Medulla oblongata (tissue), 1 donor: Measurements from ENCODE around the gene OR2T1.
"Not testable (repeated sequence)": the region's sequence is repeated elsewhere in the genome, so short reads cannot be mapped to it uniquely, and the experiment has no call there.

Experiments used
- DNase-seq: peaks from one replicate; pipeline ENCODE4 v3.0.0-alpha.2; 2015; ENCODE audit errors: extremely low spot score

Gene OR2T1, protein sequence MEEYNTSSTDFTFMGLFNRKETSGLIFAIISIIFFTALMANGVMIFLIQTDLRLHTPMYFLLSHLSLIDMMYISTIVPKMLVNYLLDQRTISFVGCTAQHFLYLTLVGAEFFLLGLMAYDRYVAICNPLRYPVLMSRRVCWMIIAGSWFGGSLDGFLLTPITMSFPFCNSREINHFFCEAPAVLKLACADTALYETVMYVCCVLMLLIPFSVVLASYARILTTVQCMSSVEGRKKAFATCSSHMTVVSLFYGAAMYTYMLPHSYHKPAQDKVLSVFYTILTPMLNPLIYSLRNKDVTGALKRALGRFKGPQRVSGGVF

DNA sequence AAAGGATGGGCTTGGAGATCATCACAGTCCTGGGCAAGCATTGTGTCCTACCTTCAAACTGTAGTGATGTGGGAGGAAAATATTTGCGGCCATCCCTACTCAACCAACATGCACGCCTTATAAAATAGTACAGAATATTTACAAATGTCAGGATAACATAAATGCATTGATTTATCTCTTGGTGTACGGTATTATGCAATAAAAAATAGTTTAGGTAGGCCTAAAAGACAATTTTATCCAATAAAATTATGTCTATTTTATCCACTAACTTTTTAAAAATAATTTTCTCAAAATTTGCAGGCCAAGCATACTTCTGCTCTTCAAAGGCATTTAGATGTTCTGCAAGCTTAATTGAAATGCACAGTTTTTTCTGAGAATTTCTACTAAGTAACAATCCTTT, at the start of gene OR2T1:
TSS of gene OR2T1 (plus strand) at position 301 of the 400 bp plus-strand sequence. CDS start 3,100 bp downstream, outside the sequence.
- no peak for DNase-seq

DNA sequence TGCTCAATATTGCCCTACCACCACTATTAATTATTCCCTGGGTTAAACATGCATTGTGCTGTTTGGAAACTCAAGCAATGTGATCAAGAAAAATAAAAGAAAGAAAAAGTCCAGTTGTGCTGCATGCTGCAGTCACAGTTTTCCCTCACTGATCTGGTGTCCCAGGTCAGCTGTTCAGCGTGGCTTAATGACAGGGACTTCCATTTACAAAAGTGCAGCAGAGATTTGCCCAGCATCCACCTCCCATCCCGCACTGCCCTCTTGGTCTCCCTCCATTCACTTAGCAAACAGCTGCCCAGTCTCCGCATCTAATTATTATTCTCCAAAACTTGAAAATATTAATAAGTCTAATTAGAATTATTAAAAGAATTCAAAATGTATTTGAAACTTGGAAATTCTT, 43.4 kb upstream of the OR2T1 start:
- DNase-seq, result peak; percentile 56

DNA sequence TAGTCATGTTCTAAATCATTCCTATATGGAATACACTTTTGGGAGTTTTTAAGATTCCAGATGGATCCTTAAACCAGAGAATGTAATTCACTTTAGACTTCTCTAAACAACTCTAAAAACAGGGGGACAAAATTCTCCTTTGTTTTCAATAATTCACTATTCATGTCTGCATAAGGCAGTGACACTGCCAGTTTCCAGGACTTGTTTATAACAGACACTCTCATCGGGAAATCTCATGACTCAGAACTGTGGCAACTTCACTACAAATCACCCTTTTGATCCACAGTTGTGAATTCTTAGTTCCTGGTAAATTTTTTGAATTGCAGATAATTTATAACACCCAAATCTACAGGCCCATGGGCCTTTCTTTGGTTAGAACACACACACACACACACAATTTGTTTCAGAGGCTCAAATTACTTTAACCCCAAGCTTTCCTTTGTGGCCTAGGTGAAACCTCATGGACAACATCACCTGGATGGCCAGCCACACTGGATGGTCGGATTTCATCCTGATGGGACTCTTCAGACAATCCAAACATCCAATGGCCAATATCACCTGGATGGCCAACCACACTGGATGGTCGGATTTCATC, 41.6 kb upstream of the OR2T1 start, which contains the start of gene OR2T4:
TSS of gene OR2T4 (plus strand) at position 545 of the 595 bp plus-strand sequence. CDS start at position 545, 0 bp downstream.
- peak; percentile 78 for DNase-seq

DNA sequence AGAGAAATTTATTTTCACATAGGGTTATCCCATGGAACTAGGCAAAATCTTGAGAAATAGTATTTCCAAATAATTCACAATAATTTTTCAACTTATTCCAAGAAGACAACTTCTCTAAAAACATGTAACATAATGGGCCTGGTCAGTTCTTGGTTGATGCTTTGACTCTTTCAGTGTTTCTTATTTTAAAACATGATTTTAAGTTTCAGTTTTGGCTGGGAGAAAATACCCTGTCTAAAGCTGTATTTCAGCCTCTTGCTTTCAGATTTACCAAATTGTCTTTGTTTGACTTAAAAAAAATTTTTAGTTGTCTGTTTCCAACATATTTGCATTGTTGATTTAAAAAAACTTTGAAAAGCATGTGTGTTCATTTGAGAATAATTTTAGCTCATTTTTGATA, 36.2 kb upstream of the OR2T1 start:
- DNase-seq, result no peak

DNA sequence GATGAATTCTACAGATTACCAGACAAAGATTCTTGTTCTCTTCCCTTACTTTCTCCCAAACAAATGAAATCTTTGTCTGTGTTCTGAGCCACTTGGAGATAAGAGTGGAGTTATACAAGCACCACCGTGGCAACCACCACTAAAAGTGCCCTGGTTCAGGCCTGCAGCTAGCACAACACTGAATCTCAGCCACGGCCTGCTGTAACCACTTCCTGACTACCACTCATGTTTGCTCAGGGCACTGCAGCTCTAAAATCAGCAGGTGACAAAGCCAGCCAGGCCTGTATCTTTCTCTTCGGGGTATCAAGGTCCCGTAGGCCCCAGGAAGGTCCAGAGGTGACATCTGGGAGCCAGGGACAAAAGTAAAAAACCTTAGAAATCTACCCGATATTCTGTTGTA, 30.5 kb upstream of the OR2T1 start:
- DNase-seq, result no peak

DNA sequence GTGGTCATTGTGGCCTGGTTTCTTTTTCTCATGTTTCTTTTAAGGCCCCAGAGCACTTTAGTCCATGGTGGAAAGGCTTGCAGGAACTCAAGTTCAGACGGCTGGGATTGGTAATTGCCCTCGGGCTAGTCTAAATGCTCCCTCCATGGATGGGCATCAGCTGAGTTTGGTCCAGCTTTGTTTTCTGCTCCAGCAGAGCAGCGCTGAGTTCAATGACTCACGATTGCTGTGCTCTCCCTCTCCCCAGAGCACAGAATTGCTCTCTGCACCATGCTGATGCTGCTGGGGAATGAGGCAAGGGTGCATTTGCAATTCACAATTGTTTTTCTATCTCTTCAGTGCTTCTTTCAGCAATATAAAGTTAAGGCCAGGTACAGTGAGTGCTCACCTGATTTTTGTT, 29.1 kb upstream of the OR2T1 start:
- no peak for DNase-seq

DNA sequence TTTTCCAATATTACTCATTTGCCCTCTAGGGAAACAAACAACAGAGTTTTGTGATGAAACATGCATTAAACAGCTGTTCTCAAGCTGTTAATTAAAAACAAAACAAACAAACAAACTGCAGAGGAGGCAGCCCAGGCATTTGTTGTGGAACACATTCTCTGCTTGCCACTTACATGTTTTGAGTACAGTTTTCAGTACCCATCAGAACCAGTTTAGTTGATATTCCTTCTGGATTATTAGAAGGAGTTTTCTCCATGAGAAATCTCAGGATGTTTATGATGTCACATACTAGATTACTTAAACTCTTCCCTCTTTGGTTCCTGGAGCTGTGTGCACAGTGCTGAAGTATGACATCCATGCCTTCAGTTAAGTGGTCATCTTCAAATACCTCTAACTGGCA, 27.4 kb upstream of the OR2T1 start, which contains the start of gene OR2T6:
TSS of gene OR2T6 (plus strand) at position 301 of the 400 bp plus-strand sequence. CDS start 11,863 bp downstream, outside the sequence.
- DNase-seq, result no peak

DNA sequence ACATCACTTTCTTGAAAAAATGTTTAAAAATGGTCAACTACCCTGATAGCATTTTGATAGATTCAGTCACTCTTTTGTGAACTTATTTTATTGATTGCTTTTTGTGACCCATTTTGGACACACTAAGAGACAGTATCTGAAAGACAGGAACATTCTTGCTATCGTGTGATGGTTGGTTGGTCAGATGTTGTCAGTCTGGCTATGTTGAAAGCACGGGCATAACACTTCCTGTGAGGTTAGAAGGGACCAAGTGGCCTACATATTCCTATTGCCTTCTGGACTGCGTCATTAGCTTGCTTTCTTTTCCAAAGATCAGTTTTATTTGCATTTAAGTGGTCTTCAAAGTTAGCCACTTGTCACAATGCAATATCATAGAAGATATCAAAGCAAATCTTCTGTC, 25.9 kb upstream of the OR2T1 start:
- DNase-seq, result no peak

DNA sequence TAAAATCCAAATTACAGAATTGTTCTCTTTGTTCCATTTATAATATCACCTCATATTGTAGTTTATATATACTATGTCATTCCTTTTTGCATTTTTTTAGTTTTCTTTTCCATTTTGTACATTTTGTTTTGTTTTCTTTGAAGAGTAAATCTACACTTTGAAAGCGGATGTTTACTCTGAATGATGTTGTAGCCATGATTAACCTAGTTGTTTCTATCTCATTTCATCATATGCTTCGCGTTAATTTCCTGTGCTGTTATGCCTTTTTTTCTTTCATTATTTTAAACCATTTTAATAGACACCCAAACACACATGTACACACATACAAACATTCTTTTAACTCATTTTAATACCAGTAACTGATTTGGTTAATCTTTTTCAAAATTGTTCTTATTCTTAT, 22.0 kb upstream of the OR2T1 start:
- DNase-seq, result no peak

DNA sequence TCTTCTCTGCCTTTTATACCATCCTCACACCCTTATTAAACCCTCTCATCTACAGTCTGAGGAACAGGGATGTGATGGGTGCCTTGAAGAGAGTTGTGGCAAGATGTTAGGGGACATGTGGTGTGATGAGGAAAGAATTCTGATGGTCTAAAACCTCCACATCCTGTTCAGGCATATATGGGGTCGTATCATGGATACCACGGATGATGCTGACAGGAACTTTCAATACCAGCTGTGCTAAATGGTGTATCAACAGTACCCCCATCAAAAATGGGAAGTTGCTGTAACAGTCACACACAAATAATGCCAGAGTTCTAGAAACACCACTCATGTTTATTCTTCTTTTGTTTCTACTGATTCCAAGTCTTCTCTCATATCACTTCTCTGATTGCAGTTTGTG, 14.4 kb upstream of the OR2T1 start:
- no peak for DNase-seq

DNA sequence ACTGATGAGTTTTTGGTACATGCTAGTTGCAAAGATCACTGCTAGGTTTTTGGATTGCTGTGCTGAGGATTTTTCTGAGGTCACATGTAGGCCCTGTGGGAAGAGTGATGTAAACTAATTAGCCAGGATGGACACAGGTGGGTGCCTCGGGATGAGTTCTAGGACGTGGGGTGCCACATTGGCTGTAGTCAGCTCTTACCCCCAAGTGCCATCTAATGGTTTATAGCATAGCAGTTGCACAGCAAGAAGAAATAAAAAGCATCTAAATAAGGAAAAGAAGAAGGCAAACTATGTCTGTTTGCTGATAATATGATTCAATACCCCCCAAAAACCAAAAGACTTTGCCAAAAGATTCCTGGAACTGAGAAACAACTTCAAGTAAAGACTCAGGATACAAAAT, 9.8 kb upstream of the OR2T1 start:
- DNase-seq, result peak; percentile 12

DNA sequence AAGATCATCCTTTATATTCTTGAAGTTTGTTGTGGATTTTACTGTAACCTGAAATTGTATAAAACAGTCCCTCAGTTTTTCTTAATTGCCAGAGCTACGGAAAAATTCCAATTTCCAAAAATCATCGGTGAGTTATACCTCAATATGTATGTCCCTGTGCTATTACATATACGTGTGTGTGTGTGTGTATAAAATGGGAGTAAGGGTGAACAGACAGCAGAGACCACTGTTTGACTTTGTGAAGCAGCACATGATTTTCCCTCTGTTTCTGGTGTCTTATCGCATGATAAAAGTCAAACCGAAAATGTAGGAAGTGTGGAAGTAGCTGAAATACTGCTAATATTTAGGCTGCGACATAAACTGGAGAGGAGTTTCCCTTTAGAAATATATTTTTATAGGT, 1.2 kb downstream of the OR2T1 start:
- no peak for DNase-seq

DNA sequence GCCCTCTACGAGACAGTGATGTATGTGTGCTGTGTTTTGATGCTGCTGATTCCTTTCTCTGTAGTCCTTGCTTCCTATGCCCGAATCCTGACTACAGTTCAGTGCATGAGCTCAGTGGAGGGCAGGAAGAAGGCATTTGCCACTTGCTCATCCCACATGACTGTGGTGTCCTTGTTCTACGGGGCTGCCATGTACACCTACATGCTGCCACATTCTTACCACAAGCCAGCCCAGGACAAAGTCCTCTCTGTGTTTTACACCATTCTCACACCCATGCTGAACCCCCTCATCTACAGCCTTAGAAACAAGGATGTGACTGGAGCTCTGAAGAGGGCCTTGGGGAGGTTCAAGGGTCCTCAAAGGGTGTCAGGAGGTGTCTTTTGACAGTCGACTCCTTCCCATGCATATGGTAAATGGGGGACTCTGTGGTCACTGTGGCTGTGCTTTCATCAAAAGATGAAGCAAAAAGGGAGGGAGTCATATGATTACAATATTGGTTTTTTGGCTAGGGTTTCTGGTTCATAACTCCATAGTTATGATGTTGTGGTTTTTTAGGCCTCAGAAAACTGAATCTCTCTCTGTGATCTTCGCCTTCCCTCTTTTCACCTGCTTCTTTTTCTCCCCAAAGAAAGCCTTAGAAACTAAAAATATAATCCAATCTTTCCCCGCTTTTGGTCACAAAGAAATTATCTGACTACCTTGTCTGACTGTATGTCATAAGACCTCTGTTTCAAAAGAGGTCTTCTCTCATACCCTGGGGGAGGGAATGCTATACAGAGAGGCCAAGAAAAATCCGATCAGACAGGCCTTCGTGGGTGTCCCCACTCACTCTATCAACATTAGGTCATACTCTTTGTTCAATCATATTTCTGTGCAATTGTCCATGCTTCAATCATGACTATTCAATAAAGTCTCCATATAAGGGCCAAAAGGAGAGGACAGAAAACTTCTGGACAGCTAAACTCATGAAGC, 4.2 kb downstream of the OR2T1 start:
- no peak for DNase-seq

DNA sequence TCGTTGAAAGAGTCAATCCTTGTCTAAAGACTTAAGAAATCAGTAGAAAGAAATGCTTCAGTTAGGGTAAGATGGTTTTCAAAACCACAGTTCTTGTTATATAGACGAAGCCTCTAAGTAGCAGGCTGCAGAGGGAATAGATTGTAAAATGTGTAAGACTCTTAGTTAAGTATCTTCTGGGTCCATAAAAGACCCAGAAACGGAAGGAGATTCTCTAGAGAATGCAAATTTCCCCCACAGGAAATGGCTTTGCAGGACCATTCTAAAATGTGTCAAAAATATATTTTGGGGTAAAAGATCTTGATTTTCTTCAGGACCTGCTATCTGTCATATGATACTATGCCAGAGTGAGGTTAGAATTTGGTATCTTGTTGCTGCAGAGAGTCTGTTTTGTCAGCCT, 13.4 kb downstream of the OR2T1 start:
- no peak for DNase-seq

DNA sequence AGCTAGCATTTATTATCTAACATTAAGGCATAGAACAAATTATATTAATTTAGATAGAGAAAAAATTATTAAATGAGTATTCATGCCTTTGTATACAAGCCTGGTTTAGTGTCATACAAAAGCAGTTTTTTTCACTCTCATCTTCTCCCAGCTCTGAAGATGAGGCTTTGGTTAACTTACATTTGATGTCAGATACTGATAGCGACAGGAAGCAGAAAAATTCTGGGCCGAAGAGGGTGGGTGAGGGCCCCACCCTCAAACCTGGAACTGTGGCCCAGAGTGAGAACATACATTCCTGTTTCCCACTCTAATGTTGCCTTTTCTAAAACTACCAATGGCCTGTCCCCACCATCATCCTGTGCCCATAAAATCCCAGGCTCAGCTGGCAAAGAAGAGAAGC, 15.0 kb downstream of the OR2T1 start:
- DNase-seq, result no peak

DNA sequence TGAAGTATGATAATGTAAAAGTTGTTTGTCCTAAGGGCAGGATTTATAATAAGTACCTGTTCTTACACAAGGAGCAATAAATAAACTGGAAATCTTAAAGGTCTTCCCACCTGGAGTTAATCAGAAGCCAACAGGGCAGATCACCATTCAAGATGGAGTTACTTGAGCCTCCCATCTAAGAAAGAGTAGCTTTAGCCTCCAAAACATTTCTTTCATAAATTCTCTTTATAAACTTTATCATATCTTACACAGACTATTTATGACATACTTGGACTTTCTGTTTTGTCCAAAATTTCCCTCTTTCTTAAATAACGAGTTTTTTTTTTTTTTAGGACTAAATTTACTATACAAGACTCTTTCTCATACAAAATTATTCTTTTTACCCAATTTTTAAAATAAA, 18.5 kb downstream of the OR2T1 start:
- DNase-seq, result no peak

DNA sequence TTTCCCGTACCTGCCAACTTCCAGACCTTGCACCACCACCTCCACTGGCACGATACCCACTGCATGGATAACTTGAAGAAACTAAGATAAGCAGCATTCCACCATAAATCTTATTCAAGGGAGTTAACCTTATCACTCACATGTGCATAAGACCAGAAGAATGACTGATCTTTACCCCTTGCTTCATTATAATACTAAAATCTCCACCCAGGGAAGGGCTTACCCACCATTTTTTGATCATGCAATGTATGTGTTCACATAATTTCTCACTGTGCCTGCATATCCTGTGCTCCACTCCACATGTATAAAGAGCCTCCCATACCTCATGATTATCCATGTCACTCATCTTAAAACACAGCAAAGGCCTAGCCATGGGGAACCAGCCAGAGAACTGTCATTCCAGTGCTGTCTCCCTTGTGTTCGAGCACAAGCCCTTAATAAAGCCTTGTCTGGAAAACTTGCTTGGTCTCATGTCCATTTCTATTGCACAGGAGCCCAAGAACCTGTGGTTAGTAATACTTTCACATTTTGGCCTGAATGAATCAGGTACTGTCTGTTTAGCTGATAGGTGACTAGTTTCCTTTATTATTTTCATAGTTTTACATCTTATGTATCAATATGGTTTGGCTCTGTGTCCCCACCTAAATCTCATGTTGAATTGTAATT, 24.8 kb downstream of the OR2T1 start:
- not testable (repeated sequence) for DNase-seq

DNA sequence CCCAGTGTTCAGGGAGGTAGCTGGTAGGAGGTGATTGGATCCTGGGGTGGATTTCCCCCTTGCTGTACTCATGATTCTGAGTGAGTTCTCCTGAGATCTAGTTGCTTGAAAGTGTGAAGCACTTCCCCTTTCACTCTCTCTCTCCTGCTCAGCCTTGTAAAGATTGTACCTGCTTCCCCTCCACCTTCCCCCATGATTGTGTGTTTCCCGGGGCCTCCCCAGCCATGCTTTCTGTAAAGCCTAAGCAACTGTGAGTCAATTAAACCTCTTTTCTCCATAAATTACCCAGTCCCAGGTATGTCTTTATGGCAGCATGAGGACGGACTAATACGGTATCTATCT, 25.3 kb downstream of the OR2T1 start:
- not testable (repeated sequence) for DNase-seq

DNA sequence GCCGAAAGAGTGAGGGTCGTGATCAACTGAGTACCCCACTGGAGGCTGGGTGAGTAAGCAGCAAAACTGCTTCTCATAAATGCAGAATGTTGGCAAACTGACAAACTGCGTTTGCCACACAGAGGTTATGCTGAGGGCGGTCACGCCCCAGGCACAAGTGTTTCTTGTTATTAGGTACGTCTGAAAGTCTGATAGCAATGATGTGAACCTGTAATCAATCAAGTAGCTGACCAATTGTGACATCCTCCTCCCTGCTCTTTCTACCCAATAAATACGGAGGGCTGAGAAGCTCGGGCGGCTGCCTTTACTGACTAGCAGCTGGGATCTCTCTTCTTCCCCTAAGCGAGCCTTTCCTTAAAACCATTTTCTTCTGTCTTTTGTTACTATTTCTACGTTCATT, 28.8 kb downstream of the OR2T1 start:
- not testable (repeated sequence) for DNase-seq

DNA sequence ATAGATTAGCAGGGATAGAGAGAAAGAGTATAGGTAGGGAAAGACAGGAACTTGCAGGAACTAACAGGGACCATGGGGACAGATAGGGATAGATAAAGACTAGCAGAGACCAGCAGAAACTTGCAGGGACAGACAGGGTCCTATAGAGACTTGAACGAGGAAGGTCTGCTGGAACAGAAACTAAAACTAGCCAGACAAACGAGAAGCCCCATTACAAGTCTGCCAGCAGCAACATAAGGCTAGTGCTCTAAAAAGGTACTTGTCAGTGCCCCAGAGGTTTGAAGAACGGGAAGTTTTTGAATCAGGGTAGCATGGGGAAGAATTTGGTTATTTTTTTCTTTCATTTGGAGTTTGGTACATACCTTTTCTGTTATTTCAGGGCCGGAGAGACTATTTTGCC, 29.4 kb downstream of the OR2T1 start:
- DNase-seq, result not testable (repeated sequence)

DNA sequence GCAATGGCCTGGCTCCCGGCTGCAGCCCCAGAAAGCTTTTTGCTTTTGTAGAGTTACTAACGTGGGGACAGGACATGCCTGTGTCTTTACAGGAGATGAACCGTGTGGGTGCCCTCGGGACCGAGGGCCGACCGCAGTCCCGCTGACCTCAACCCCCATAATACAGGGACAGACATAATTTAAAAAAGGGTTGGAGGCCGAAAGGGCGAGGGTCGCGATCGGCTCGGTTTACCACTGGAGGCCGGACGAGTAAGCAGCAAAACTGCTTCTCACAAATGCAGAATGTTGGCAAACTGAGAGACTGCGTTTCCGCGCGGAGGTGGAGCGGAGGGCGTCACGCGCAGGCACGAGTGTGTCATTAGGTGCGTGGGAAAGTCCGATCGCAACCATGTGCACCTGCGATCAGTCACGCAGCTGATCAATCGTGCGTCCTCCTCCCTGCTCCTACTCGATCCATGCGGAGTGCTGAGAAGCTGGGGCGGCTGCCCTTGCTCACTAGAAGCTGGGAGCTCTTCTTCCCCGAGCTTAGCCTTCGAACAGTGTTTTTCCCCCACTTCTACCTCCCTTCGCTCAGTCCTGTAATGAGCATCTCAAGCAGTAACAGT, 31.1 kb downstream of the OR2T1 start:
- DNase-seq, result not testable (repeated sequence)
